Fibroblast of lung (primary cell): ENCODE measurements around the gene ZDHHC3. TPM values are rescaled to one million over a fixed set of nuclear protein-coding genes. Genes with fewer than 3 reads are reported as not detected.
A peak's percentile ranks its signal among the peaks of the same experiment; 100 is the strongest.

ENCODE experiments used
- DNase-seq, 2 donors: peaks; one replicate each; pipeline versions ENCODE4 v3.0.0 to v3.0.0-alpha.2; 2010; ENCODE audit warnings: low read depth in 2 of 2
- H2AFZ ChIP-seq: 2 replicates; pipeline ENCODE4 v1.5.1; 2012; ENCODE audit warnings: low read length, control low read depth, inconsistent platforms
- H3K27ac ChIP-seq: 2 replicates; pipeline ENCODE4 v1.5.1; 2011; ENCODE audit warnings: low read length, control low read depth; ENCODE audit not compliant: insufficient read depth
- H3K27me3 ChIP-seq: 2 replicates; pipeline ENCODE4 v1.5.1; 2011; ENCODE audit warnings: mild to moderate bottlenecking, low read length; ENCODE audit not compliant: control insufficient read depth, insufficient read depth
- H3K36me3 ChIP-seq: 2 replicates; pipeline ENCODE4 v1.5.1; 2011; ENCODE audit warnings: low read length; ENCODE audit not compliant: control insufficient read depth, insufficient read depth
- H3K4me1 ChIP-seq: 2 replicates; pipeline ENCODE4 v1.5.1; 2011; ENCODE audit warnings: low read length; ENCODE audit not compliant: control insufficient read depth, insufficient read depth; ENCODE audit errors: extremely low read depth
- H3K4me2 ChIP-seq: 2 replicates; pipeline ENCODE4 v1.5.1; 2011; ENCODE audit warnings: low read length, control low read depth; ENCODE audit not compliant: insufficient read depth; ENCODE audit errors: extremely low read depth
- H3K4me3 ChIP-seq, 4 experiments: fragments of 200-600 bp in 1 of 4; sonication (generic) in 1 of 4; replicated peaks in 1 of 4; 2 replicates each; pipeline ENCODE4 v1.5.1; 2011 to 2016; ENCODE audit warnings: low read length in 4 of 4, low read depth in 3 of 4, mild to moderate bottlenecking in 3 of 4, control low read depth in 2 of 4, inconsistent platforms in 1 of 4, mixed read lengths in 1 of 4; ENCODE audit not compliant: insufficient read depth in 1 of 4; ENCODE audit errors: control extremely low read depth in 1 of 4
- H3K79me2 ChIP-seq: 2 replicates; pipeline ENCODE4 v1.5.1; 2012; ENCODE audit warnings: mild to moderate bottlenecking, low read length, inconsistent platforms; ENCODE audit not compliant: control insufficient read depth, insufficient read depth
- H3K9ac ChIP-seq: 2 replicates; pipeline ENCODE4 v1.5.1; 2011; ENCODE audit warnings: mild to moderate bottlenecking, low read length, control low read depth; ENCODE audit not compliant: insufficient read depth
- H3K9me3 ChIP-seq: 2 replicates; pipeline ENCODE4 v1.5.1; 2012; ENCODE audit warnings: low read depth, low read length; ENCODE audit not compliant: control insufficient read depth, insufficient read depth
- H4K20me1 ChIP-seq: 2 replicates; pipeline ENCODE4 v1.5.1; 2011; ENCODE audit warnings: low read length; ENCODE audit not compliant: control insufficient read depth, insufficient read depth; ENCODE audit errors: extremely low read depth
- EZH2 ChIP-seq: IDR thresholded peaks from 2 replicates; pipeline ENCODE4 v1.5.1; 2012; ENCODE audit warnings: low read length, control low read depth, mild to moderate bottlenecking; ENCODE audit errors: missing control alignments
- polyA plus RNA-seq, 2 donors: library from polyadenylated mRNA; depleted of rRNA in 1 of 2; stranded (reverse) in 1 of 2; unstranded in 1 of 2; fragments of >200 nt; gene quantifications; 2 replicates each; pipeline ENCODE4 v1.2.1, GENCODE V29; 2011 to 2012; ENCODE audit warnings: missing spikeins in 1 of 2
- total RNA-seq: library from RNA; depleted of rRNA; stranded (reverse); fragments of >200 nt; gene quantifications from 2 replicates; pipeline ENCODE4 v1.2.1, GENCODE V29; 2014
- TF ChIP-seq, protein P1 (sequence below), 2 donors: IDR thresholded peaks in 1 of 2; conservative IDR thresholded peaks in 1 of 2; 1 replicate in 1 of 2; 2 replicates in 1 of 2; pipeline ENCODE4 v1.5.1; 2011 to 2012; ENCODE audit warnings: low read length in 2 of 2, control low read depth in 1 of 2, inconsistent platforms in 1 of 2, low read depth in 1 of 2, mild to moderate bottlenecking in 1 of 2

The ZDHHC3 gene
- total and polyA plus RNA-seq, 2 donors (not counting 1 experiment from before 2014, with no cell fraction given), result 53.2 to 126 TPM

- no peak overlapping the region for H3K9ac ChIP-seq
- no peak for TF ChIP-seq EZH2
- TF ChIP-seq, protein P1, sequence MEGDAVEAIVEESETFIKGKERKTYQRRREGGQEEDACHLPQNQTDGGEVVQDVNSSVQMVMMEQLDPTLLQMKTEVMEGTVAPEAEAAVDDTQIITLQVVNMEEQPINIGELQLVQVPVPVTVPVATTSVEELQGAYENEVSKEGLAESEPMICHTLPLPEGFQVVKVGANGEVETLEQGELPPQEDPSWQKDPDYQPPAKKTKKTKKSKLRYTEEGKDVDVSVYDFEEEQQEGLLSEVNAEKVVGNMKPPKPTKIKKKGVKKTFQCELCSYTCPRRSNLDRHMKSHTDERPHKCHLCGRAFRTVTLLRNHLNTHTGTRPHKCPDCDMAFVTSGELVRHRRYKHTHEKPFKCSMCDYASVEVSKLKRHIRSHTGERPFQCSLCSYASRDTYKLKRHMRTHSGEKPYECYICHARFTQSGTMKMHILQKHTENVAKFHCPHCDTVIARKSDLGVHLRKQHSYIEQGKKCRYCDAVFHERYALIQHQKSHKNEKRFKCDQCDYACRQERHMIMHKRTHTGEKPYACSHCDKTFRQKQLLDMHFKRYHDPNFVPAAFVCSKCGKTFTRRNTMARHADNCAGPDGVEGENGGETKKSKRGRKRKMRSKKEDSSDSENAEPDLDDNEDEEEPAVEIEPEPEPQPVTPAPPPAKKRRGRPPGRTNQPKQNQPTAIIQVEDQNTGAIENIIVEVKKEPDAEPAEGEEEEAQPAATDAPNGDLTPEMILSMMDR (conservative IDR thresholded peaks at IDR 0.05 in 1 of 2, IDR thresholded peaks at IDR 0.05 in 1 of 2; ENCODE audit: low read depth in 1 of 2, low read length in 2 of 2), result no peak
- peaks cover 2% of the 10 kb centered on the region for H3K27me3 ChIP-seq
- H3K4me2 ChIP-seq, result no peak overlapping the region
- no peak for DNase-seq
- H3K4me1 ChIP-seq, result no peaks in the 10 kb centered on the region
- H2AFZ ChIP-seq, result no peak overlapping the region
- no peaks in the 10 kb centered on the region for H3K79me2 ChIP-seq
- H3K36me3 ChIP-seq, result no peaks in the 10 kb centered on the region
- no peak overlapping the region for H3K27ac ChIP-seq
- H4K20me1 ChIP-seq, result no peaks in the 10 kb centered on the region
- no peaks in the 10 kb centered on the region for H3K9me3 ChIP-seq
- no peak overlapping the region for H3K4me3 ChIP-seq
Observed at GRCh38 chr3:44903751-44904150, 72.2 kb downstream of the ZDHHC3 start.

DNA sequence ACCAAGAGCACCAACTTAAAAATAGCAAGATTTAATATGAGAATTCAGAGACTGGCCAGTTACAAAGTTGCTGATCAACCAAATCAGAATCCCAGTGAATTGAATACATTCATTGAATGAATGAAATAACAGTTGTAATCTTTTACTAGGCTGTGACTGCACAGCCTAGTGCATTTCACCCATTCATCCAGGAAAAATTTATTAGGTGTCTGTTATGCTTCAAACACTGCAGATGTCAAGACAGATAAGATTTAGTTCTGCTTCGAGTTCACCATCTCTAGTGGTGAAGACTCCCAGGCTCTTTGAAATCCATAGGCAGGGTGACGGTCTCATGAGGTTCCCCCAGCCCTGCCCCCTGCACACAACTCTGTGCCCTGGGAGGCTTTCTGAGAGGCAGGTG is 72.7 kb downstream of the ZDHHC3 start:
- Histone ChIP-seq H2AFZ (no peak overlapping the region), H3K9ac (no peak overlapping the region), H3K36me3 (no peaks in the 10 kb centered on the region), H4K20me1 (no peaks in the 10 kb centered on the region), H3K9me3 (no peaks in the 10 kb centered on the region), H3K27me3 (peaks cover 2% of the 10 kb centered on the region), H3K4me3 (no peak overlapping the region), H3K4me2 (no peak overlapping the region), H3K4me1 (no peaks in the 10 kb centered on the region), H3K27ac (no peak overlapping the region), H3K79me2 (no peaks in the 10 kb centered on the region)
- TF ChIP-seq EZH2, result no peak
- TF ChIP-seq, protein P1 (conservative IDR thresholded peaks at IDR 0.05 in 1 of 2, IDR thresholded peaks at IDR 0.05 in 1 of 2; ENCODE audit: low read depth in 1 of 2, low read length in 2 of 2), result no peak
- DNase-seq, result no peak

GRCh38 chr3:44902628-44903027 is 73.3 kb downstream of the ZDHHC3 start:
- Histone ChIP-seq H2AFZ (no peak overlapping the region), H3K79me2 (no peaks in the 10 kb centered on the region), H3K4me2 (no peak overlapping the region), H3K4me3 (no peak overlapping the region), H3K9ac (no peak overlapping the region), H3K9me3 (no peaks in the 10 kb centered on the region), H3K27me3 (peaks cover 2% of the 10 kb centered on the region), H3K27ac (no peak overlapping the region), H3K4me1 (no peaks in the 10 kb centered on the region), H3K36me3 (no peaks in the 10 kb centered on the region), H4K20me1 (no peaks in the 10 kb centered on the region)
- peak in 1 of 2 donors; percentile 21 for DNase-seq
- no peak for TF ChIP-seq EZH2
